Stimulated activated naive CD8-positive, alpha-beta T cell treated with anti-CD3 and anti-CD28 coated beads, Interleukin-15, Interleukin-2, amounts not matched to agents 100 U/mL and 50 U/mL, for 24 hours (primary cell): ENCODE measurements around the gene BFSP1.

Experiments
- ATAC-seq: fragments of 150-1000 bp; cut with Tn5 transposase; one replicate; pipeline ENCODE4 v1.10.0; 2021
- DNase-seq: peaks from one replicate; pipeline ENCODE4 v3.0.0; 2021

Gene BFSP1

DNA sequence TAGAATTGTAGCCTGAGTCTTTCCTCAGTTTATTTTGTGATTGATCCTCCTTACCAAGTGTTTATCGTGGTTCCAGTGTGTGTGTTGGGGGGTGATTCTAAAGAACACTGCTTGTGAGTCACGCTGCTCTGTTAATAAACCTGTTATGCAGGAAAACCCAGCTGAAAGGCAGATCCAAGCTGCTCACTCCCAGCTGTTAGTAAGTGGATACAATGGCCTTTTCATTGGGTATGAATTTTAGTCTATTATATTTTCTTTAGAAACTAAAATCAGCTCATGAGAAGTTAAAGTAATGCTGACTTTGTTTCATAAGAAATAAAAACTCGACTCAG, 26.5 kb upstream of the BFSP1 start:
- DNase-seq (no peak), ATAC-seq (no peak)

DNA sequence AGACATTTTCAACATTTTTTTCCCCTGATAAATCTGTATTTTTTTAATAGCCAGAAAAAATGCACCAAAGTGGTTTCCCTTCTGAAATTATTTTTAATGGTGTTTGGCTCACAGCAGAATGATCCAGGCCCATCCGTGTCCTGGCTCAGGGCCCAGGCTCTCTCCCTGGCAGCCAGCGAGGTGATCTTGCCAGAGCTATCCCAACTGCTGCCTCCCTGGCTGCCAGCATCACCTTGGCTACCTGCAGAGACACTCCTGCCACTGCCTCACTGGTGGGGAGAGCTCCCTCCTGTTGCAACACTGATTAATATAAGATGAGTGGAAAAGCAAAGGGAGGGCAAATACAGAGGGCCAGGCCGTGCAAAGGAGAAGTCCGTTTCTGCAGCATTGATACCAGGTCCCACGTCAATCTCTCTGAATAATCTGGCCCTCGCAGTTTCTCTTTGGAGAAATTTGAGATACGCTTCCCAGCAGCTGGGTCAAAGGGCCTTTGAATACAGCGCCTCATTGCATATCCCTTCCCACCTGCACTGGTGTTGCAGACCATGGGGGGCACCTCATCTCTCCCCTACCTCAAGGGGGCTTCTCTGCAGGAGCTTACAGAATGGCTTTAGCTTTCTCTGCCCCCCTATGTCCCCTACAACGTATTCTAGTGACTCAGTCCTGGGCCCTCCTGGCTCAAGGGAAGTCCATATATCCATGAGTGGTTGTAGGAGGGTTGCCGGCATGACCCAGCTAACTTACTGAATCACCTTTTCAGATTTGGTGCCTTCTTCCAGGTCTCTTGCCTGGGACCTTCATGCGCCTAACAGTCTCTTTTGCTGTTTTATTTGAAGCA, 25.9 kb upstream of the BFSP1 start:
- DNase-seq (no peak), ATAC-seq (no peak)

DNA sequence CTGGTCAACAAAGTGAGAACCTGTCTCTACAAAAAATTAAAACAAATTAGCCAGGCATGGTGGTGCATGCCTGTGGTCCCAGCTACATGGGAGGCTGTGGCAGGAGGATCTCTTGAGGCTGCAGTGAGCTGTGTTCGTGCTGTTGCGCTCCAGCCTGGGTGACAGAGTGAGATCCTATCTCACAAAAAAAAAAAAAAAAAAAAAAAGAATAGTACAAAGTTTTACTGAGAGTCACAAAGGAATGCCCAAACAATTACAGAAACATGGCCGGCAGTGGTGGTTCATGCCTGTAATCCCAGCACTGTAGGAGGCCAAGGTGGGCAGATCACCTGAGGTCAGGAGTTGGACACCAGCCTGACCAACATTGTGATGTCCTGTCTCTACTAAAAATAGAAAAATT, 23.9 kb upstream of the BFSP1 start:
- DNase-seq (no peak), ATAC-seq (no peak)

DNA sequence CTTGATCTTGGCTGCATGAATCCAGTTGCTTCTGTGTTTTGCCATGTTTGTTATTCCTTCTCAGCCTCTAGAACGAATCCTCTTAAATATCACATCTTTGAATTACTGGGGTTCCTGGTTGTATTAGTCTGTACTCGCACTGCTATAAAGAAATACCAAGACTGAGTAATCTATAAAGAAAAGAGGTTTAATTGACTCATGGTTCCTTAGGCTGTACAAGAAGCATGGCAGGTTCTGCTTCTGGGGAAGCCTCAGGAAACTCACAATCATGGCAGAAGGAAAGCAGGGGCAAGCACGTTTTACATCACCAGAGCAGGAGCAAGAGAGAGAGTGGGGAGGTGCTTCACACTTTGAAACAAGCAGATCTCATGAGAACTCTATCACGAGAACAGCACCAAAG, 18.0 kb upstream of the BFSP1 start:
- no peak for DNase-seq
- ATAC-seq = no peak

DNA sequence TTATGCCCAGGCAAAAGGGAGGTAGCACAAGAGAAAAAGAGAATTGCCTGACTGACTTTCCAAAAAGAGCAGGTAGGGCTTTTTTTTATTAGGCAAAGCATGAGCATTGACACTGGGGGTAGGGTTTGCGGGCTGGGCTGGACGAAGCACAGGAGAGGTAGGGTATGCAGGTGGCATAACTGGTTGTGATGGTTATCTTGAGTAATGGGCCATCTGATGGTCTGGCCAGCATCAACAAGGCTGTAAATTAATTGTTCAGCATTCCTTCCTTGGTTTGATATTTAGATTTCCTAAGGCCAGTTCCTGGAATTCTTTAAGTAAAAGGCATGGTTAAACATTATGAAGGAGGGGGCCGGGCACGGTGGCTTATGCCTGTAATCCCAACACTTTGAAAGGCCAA, 13.9 kb upstream of the BFSP1 start:
- no peak for ATAC-seq
- no peak for DNase-seq

DNA sequence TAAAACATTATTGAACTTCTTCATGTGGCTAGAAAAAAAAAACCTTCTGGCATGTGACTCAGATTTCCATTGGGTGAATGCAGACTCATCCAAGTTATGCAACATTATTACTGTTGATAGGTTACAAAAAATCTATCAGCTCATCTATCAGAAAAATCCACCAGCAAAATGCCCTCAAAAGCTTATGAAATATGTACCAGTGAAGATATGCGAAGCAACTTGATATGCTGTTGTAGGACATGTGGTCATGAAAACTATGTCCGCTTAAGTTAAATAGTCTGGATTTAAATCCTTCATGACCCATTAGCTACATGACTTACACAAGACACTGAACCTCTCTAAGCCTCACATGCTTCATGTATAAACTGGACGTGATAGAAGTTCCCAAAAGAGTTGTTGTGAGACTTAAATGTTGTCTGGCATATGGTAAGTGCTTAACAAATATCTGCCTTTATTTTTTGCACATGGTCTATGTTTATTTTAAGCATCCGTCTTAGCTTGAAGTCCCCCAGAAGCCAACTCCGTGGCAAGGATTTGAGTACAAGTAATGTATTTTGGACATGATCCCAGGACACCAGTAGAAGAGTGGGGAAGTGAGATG, 12.5 kb upstream of the BFSP1 start:
- DNase-seq = no peak
- no peak for ATAC-seq

DNA sequence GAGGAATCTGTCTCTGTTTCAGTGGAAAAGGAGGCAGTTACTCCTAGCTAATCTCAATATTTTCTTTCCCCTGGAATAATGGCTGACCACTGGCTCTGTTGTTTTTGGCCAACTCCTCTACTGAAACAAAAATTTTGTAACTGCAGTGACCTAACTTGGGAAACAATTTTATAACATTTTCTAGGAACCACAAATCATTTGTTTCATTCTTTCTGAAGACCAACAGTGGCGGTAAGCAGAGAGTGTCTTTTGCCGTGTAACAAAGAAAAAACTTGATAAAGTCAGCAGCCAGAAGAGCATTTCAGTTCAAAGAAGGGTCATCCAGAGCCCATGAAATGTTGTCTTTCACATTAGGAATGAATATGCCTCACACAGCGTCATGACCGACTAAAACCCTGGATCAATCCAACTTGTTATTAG, 11.8 kb upstream of the BFSP1 start:
- DNase-seq = no peak
- ATAC-seq = no peak

DNA sequence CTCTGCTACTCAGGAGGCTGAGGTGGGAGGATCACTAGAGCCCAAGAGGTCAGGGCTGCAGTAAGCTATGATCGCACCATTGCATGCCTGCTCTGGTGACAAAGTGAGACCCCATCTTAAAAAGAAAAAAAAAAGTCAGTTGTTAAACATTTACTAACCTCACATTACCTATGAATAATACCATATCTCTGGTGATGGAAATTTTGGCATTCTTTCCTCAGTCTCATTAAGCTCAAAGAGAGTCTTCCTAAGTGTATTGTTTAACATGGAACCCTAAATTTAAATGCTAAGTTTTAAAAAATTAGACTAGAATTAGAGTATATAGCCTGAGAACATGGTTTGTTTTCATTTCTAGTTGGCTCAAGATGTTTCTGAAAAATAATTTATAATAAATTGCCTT, 11.3 kb upstream of the BFSP1 start:
- DNase-seq = no peak
- no peak for ATAC-seq

DNA sequence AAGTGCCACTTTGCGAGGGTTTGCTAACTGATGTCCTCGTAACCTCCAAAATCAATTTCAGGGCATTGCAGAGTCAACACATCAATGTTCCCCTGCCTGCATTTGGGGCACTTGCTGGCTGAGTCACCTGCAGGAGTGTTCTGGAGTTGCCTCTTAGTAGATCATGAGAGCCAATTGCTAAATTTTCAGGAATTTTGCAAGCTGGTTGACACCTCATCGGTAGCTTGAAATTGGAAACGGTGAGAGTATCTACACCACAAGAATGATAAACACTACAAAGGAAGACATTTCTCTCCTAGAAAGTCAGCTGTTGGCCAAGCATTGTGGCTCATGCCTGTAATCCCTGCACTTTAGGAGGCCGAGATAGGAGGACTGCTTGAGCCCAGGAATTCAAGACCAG, 10.8 kb upstream of the BFSP1 start:
- ATAC-seq (no peak), DNase-seq (no peak)

DNA sequence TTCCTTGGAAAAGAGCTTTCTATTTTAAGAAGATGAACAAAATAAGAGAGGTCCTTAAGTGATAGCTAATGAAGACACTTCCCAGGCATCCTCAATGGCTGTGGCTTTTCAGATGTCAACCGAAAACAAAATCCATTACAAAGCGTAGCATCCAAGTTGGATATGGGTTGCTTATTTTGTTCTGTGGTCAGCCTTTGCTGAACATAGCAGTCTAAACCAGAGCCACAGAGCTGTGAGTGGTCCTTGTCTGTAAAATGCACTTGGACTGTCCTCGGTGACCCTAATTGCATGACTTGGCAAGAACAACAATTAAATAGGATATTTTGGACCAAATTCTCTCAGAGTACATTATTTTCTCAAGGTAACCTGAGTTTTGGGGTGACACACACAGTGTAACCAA, 10.4 kb upstream of the BFSP1 start:
- no peak for ATAC-seq

DNA sequence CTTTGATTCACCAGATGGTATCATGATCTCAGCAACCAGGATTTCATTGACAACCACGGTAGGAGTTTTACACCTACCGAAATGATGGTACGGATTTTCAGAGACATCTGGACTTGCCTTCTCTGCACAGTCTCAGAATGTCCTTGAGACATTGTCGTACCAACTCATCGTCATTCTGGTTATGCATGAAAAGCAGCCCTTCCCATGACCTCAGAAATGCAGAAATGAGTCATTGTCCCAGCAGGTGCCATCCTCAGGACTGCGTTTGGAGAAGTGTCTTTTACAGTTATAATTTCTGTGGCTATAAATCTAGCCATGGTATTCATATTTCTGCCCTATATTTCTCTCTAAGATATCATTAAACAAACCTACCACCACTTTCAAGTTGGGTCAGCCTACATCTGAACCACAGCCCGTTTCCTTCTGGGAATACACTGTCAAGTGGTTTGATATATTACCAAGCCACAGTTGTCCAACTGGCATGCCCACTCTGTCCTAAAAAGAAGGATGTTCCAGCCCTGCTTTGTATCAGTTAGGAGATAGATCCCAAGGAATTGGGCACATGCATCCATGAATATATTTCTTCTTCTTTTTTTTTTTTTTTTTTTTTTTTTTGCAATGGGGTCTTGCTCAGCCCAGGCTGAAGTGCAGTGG, 7.5 kb upstream of the BFSP1 start:
- ATAC-seq = peak; percentile 79
- peak; percentile 23 for DNase-seq

More for the DNA sequence above, 10.4 kb upstream of the BFSP1 start:
- DNase-seq = no peak

DNA sequence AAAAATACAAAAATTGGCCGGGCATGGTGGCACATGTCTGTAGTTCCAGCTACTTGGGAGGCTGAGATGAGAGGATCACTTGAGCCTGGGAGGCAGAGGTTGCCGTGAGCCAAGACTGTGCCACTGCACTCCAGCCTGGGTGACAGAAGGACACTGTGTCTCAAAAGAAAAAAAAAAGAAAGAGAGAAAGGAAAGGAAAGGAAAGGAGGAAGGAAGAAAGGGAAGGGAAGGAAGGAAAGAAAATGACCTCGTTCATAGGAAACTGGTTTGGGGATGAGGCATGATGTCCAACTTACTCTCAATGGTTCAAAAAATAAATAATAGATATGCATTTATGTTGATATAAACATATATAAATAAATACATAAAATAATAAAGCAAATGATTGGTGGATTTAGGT, 6.8 kb upstream of the BFSP1 start:
- ATAC-seq = no peak

DNA sequence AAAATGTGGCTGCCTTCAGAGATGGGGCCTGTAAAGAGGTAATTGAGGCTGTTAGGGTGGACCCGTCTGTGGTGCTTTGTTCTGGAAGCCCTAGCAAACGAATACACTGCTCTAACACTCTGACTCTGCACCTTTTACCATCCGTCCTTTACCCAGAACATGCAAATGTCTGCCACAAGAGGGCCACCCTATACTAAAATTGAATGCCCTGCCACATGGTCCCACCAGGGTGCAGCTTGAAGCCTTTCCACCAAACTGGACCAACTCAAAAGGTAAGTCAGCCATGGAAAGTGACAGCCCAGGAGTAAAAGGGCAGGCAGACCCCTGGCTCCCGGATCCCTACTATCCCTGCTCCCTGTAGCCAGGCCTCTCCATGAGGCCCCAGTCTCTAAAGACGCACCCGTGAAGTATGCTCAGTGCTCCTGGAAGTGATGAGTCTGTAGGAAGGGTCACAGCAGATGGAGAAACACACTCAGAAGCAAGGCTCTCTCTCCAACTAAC, 5.8 kb upstream of the BFSP1 start:
- ATAC-seq = peak; percentile 96

More for the DNA sequence above, 6.8 kb upstream of the BFSP1 start:
- DNase-seq = no peak

DNA sequence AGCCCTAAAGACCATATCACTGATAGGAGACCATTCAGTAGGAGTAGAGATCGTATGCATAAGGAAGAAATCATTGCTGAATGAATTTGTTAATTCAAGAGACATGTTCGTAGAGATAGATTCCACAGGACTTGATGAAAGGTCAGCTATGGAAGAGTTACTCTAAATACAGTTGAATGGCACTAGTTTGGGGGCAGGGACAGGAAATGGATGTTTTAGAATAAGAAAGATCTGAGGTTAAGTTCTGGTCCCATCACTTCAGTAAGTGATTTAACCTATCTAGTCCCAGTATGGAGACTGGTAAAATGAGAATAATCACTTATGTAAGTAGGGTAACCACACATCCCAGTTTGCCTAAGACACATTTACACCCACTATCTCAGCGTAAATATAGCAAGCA, 2.9 kb upstream of the BFSP1 start:
- DNase-seq (no peak), ATAC-seq (no peak)

More for the DNA sequence above, 5.8 kb upstream of the BFSP1 start:
- DNase-seq = peak; percentile 67

DNA sequence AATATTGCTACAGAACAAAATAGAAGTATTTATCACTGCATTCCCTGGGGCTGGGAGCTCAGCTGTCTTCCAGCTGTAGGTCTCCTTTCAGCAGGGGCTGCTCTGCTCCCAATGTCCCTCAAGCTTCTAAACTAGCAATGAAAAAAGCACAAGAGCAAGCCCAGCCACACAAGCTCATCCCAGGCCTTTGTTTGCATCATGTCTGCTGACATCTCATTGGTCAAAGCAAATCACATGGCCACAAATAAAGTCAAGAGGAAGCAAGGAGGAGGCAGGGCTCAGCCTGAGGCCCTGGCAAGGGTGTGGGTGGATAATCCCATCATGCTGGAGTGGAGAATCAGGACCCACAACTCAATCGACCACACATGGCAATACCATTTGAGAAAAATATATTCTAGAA, 2.2 kb upstream of the BFSP1 start:
- ATAC-seq = no peak
- DNase-seq = no peak

DNA sequence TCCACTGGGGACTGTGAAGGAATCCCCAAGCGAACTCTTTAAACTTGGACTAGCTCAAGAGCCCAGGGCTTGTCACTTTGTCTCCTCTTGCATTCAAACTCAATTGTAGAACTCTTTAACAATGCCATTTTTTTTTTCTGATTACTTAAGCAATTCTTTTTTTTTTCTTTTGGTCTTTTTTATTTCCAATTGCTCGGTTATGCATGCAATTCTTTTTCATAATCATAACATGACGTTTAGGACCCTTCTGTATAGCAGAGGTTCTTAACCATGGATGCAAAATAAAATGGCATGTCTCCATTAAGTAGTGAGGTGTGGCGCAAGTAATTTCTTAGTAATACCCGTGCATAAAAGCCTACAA, 466 bp upstream of the BFSP1 start:
- no peak for ATAC-seq

DNA sequence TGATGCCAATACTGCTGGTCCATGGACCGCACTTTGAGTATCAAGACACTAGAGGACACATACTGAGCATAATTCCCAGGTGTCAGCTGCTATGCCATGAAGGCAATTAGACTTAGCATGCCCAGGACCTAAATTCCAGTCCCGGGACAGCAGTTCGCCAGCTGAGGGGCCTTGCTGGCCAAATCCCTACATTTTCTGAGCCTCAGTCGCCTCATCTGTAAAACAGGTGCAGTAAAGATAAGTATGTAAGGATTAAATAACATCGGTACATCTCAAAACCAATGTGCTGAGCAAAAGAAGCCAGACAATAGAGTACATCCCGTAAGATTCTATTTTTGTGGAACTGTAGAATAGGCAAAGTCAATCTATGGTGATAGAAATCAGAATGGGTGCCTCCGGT, 1.0 kb downstream of the BFSP1 start:
- no peak for DNase-seq
- no peak for ATAC-seq

More for the DNA sequence above, 466 bp upstream of the BFSP1 start:
- no peak for DNase-seq

DNA sequence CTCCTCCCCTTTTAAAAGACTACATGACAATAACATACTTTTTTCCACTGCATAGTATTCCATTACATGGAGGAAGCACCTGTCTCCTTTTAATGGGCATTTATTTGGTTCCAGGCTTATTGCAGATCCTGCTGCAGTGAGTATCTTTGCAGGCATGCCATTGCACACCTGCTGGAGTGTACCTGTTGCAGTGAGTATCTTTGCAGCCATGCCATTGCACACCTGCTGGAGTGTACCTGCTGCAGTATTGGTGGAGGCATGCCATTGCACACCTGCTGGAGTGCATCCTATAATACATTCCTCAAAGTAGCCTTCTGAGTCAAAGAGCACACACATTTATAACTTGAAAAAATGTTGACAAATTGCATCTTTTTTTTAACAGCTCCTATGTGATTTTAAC, 1.6 kb downstream of the BFSP1 start:
- DNase-seq = no peak
- ATAC-seq = no peak

DNA sequence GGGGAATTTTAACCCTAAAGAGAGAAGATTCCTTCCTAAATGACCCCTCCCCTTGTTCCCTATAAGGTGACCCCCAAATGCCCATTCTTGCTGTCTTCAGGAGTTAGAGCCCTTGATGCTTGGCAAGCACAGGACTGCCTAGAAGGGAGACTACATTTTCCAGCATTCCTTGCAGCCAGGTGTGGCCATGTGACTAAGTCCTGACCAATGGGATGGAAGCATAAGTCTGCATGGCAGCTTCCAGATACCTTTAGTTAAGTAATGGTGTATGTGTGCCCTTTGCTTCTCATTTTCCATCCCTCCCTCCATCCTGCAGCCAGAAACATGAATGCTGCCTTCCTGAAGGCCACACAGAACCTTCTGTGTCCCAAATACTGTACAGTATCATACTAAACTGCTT, 5.5 kb downstream of the BFSP1 start:
- no peak for DNase-seq
- ATAC-seq = no peak

DNA sequence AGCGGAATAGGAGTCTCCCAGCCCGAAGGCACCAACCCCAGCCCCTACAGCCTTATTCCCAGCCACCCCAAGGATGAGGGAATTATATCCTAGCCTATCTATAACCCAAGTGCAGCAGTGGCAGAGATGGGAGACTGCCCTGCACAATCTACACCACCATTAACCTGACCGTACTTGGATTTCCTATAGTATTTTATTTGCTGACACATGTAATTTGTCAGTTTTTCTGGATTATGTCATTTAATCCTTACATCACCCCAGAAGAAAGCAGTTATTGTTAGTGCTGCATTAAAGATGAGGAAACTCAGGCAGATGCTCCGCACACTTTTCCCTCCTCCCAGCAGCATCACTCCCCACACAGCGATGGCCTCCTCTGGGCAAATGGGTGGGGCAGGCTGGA, 6.0 kb downstream of the BFSP1 start:
- no peak for ATAC-seq
- no peak for DNase-seq

DNA sequence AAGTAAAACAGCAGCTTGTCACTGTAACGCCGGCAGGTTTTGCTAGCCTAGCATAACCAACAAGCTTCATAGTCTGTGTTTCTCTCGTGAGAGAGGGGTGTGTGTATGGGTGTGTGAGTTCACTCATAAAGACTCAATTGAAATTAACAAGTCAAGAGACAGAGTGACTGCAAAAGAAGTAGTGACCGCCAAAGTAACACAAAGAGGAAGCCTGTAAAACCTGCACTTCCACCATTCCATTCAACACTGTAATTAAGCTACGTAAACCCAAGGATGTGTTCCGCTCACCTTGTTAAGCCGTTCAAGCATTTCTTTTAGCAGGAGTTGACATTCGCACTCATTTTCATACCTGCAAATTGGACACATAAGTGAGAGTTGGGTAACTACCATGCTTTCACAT, 6.6 kb downstream of the BFSP1 start:
- no peak for ATAC-seq
- no peak for DNase-seq

DNA sequence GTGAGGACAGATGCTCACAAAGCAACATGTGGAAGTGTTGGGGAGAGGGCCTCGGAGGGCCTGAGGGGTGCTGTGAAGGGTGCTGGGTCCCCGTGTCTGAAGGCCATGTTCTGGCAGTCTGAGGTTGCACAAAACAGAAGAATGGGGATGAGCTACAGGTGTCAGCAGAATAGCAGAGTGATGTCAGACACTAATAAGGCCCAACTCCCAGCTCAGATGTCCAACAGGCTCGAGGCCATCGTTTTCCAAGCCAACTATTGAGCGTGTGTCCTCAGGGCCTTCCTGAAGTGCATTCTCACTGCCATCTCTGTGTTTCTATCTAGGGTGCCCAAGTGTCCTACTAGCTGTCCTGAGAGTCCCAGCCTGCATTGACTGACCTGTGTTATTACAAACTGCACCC, 7.9 kb downstream of the BFSP1 start:
- ATAC-seq (no peak), DNase-seq (no peak)

DNA sequence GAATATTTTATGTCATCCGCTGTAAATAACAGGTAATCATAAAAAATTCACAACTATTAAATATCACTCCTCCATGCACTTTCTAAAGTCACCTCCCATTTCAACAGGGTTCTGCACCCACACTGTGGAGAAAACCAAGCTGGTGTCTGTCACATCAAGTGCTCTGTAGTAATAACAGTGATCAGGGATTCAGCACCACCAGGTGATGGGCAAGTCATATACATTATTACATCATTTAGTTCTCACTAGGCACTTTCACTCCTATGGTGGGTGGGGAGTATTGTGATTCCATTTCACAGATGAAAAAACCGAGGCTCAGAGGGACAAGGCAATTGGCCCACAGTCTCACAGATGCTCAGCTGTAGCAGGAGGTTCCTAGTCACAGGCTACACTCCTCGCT, 8.7 kb downstream of the BFSP1 start:
- DNase-seq (no peak), ATAC-seq (no peak)

DNA sequence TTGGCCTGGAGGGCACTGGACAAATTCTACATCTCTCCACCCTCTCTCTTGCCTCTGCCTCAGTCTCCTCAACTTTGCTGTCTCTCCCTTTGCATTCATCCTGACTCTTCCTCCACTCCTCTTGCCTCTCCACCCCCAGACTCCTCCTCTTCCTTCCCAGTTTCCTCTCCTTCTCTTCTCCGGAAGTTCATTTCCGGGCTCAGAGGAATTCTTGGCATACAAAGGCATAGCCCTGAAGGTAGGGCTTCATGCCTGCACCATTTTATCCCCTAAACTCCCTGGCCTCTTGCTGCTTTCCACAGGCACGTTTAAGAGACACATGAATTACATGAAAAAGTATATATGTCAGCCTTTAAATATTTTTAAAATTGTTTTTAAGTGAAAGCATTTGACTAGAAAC, 10.6 kb downstream of the BFSP1 start:
- no peak for ATAC-seq
- no peak for DNase-seq
